IMR-90 (cell line): ENCODE data around the gene NUP54.

Experiments
- CTCF ChIP-seq: conservative IDR thresholded peaks from 2 replicates; pipeline ENCODE4 v1.5.1; 2012; ENCODE audit warnings: mild to moderate bottlenecking, low read depth, low read length, improper control_type of control experiment
- MAFK ChIP-seq: IDR thresholded peaks from 2 replicates; pipeline ENCODE4 v1.6.1; 2012; ENCODE audit warnings: low read depth, low read length, improper control_type of control experiment
- POLR2A ChIP-seq: IDR thresholded peaks from 2 replicates; pipeline ENCODE4 v1.6.1; 2012; ENCODE audit warnings: mild to moderate bottlenecking, low read depth, low read length
- RFX5 ChIP-seq: IDR thresholded peaks from 2 replicates; pipeline ENCODE4 v1.8.0; 2012; ENCODE audit warnings: low read depth, mild to moderate bottlenecking, low read length, moderate library complexity

DNA sequence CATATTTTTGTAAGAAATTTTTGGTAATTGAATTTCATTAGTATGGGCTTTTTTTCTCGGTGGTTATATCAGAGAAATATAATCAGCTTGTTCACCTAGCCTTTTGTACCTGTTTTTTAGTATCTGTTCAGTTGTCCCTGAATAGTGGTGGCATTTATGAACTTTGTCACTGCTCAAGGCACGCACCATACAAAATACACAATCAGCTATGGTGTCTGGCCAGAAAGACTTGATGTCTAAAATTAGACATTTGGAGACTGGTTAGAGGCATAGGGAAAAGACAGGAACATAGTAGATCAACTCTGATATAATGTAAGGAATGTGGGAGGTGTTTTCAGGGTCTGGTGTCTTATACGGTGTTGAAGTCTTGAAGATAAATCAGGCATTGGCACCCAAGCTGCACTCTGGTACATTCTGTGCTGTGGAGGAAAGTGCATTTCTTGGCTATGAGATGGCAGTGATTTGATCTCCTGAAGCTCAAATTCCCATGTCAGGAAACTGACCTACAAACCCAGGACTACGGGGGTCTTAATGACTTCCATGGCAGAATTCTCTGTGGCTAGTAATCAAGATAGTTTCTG is 70.1 kb downstream of the NUP54 start:
- TF ChIP-seq CTCF (no peak), POLR2A (no peak), RFX5 (no peak), MAFK (no peak)
